GM12878 (cell line): Measurements from ENCODE around the gene PLIN3. TPM values are rescaled to one million over a fixed set of nuclear protein-coding genes. Genes with fewer than 3 reads are reported as not detected.

Source experiments
- BCL11A ChIP-seq: IDR thresholded peaks from 2 replicates; pipeline ENCODE4 v1.6.1; 2011; ENCODE audit warnings: low read depth, low read length
- BRCA1 ChIP-seq: IDR thresholded peaks from 2 replicates; pipeline ENCODE4 v1.6.1; 2011; ENCODE audit warnings: low read depth, low read length, improper control_type of control experiment
- CREB1 ChIP-seq: IDR thresholded peaks from 2 replicates; pipeline ENCODE4 v1.6.1; 2012; ENCODE audit warnings: low read depth, mild to moderate bottlenecking, inconsistent platforms
- DPF2 ChIP-seq: fragments of 450-650 bp; IDR thresholded peaks from 2 replicates; pipeline ENCODE4 v1.6.1; 2017; ENCODE audit warnings: mild to moderate bottlenecking
- GATAD2B ChIP-seq: fragments of 450-650 bp; conservative IDR thresholded peaks from 2 replicates; pipeline ENCODE4 v1.6.1; 2017; ENCODE audit warnings: low read depth, mild to moderate bottlenecking, moderate library complexity
- IKZF1 ChIP-seq: fragments of 450-650 bp; conservative IDR thresholded peaks from 2 replicates; pipeline ENCODE4 v1.6.1; 2017; ENCODE audit warnings: antibody characterized with exemption, mild to moderate bottlenecking
- MEF2A ChIP-seq: IDR thresholded peaks from 2 replicates; pipeline ENCODE4 v1.6.1; 2011; ENCODE audit warnings: low read depth, mild to moderate bottlenecking, low read length, moderate library complexity; ENCODE audit not compliant: insufficient read depth
- NBN ChIP-seq: fragments of 450-650 bp; IDR thresholded peaks from 2 replicates; pipeline ENCODE4 v1.6.1; 2016
- NFXL1 ChIP-seq: fragments of 450-650 bp; IDR thresholded peaks from 2 replicates; pipeline ENCODE4 v1.6.1; 2017; ENCODE audit warnings: antibody characterized with exemption, mild to moderate bottlenecking, borderline replicate concordance
- NFYB ChIP-seq: IDR thresholded peaks from 2 replicates; pipeline ENCODE4 v1.6.1; 2011; ENCODE audit warnings: low read depth, mild to moderate bottlenecking, low read length, improper control_type of control experiment, moderate library complexity; ENCODE audit not compliant: insufficient read depth
- NR2F1 ChIP-seq: fragments of 450-650 bp; conservative IDR thresholded peaks from 2 replicates; pipeline ENCODE4 v1.6.1; 2017; ENCODE audit warnings: mild to moderate bottlenecking
- POLR2A ChIP-seq: IDR thresholded peaks from 2 replicates; pipeline ENCODE4 v1.6.1; 2011; ENCODE audit warnings: low read depth, mild to moderate bottlenecking, low read length
- POLR2AphosphoS5 ChIP-seq: IDR thresholded peaks from 2 replicates; pipeline ENCODE4 v1.6.1; 2011; ENCODE audit warnings: mild to moderate bottlenecking, low read length, inconsistent platforms
- RB1 ChIP-seq: fragments of 450-650 bp; formaldehyde crosslinking; IDR thresholded peaks from 2 replicates; pipeline ENCODE4 v1.6.1; 2017; ENCODE audit warnings: mild to moderate bottlenecking, borderline replicate concordance
- SP1 ChIP-seq: IDR thresholded peaks from one replicate; pipeline ENCODE4 v1.6.1; 2011; ENCODE audit warnings: low read depth, low read length
- SPI1 ChIP-seq: IDR thresholded peaks from 2 replicates; pipeline ENCODE4 v1.6.1; 2011; ENCODE audit warnings: low read depth, mild to moderate bottlenecking, low read length, moderate library complexity, borderline replicate concordance; ENCODE audit not compliant: insufficient read depth
- SUZ12 ChIP-seq: fragments of 200-600 bp; sonication (generic); IDR thresholded peaks from one replicate; pipeline ENCODE4 v1.6.1; 2018; ENCODE audit warnings: antibody characterized with exemption, mild to moderate bottlenecking; ENCODE audit not compliant: unreplicated experiment
- TAF1 ChIP-seq: IDR thresholded peaks from 2 replicates; pipeline ENCODE4 v1.6.1; 2011; ENCODE audit warnings: mild to moderate bottlenecking, low read depth, low read length, borderline replicate concordance
- YY1 ChIP-seq: IDR thresholded peaks from 2 replicates; pipeline ENCODE4 v1.6.1; 2011; ENCODE audit warnings: low read depth, mild to moderate bottlenecking, low read length
- ZNF217 ChIP-seq: fragments of 450-650 bp; IDR thresholded peaks from 2 replicates; pipeline ENCODE4 v1.6.1; 2017; ENCODE audit warnings: antibody characterized with exemption, mild to moderate bottlenecking
- ZNF274 ChIP-seq: IDR thresholded peaks from one replicate; pipeline ENCODE4 v1.8.0; 2011; ENCODE audit not compliant: insufficient read length, insufficient read depth
- ZNF384 ChIP-seq: IDR thresholded peaks from 2 replicates; pipeline ENCODE4 v1.6.1; 2012; ENCODE audit warnings: low read depth, mild to moderate bottlenecking, low read length, improper control_type of control experiment, borderline replicate concordance
- ZNF622 ChIP-seq: fragments of 450-650 bp; IDR thresholded peaks from 2 replicates; pipeline ENCODE4 v1.6.1; 2017; ENCODE audit warnings: mild to moderate bottlenecking, inconsistent platforms
- polyA plus RNA-seq, 11 experiments: library from polyadenylated mRNA; depleted of rRNA in 4 of 11; unstranded in 6 of 11; stranded (reverse) in 5 of 11; fragments of >200 nt; fragmentation: Nextera tagmentation in 4 of 11; fragmentation: Illumina TruSeq in 1 of 11; extraction: Ambion mirVana in 4 of 11; extraction: Trizol in 1 of 11; gene quantifications; 1 replicate in 1 of 11; 2 replicates in 10 of 11; pipeline versions ENCODE4 v1.2.1 to v1.2.3, GENCODE V29; 2011 to 2016; ENCODE audit warnings: inconsistent platforms in 2 of 11, missing spikeins in 2 of 11, low read depth in 1 of 11
- total RNA-seq, 4 experiments: library from RNA; depleted of rRNA in 3 of 4; stranded (reverse); fragments of >200 nt in 3 of 4; fragmentation: Illumina TruSeq in 1 of 4; extraction: Trizol in 1 of 4; gene quantifications; 2 replicates each; pipeline versions ENCODE4 v1.2.1 to v1.2.3, GENCODE V29; 2013 to 2021
- TF ChIP-seq, protein P1 (sequence below): fragments of 450-650 bp; IDR thresholded peaks from 2 replicates; pipeline ENCODE4 v1.6.1; 2017; ENCODE audit warnings: mild to moderate bottlenecking, moderate library complexity
- TF ChIP-seq, protein P2 (sequence below): IDR thresholded peaks from 2 replicates; pipeline ENCODE4 v1.6.1; 2012; ENCODE audit warnings: low read depth, low read length, improper control_type of control experiment
- TF ChIP-seq, protein P3 (sequence below), 3 experiments: IDR thresholded peaks in 2 of 3; conservative IDR thresholded peaks in 1 of 3; 2 replicates each; pipeline ENCODE4 v1.5.1; 2011; ENCODE audit warnings: low read depth in 3 of 3, low read length in 3 of 3, mild to moderate bottlenecking in 3 of 3, control low read depth in 2 of 3, moderate library complexity in 2 of 3, inconsistent platforms in 1 of 3, mixed read lengths in 1 of 3; ENCODE audit not compliant: control insufficient read depth in 2 of 3, insufficient read depth in 1 of 3; ENCODE audit errors: extremely low read depth in 1 of 3

The PLIN3 gene
- total and polyA plus RNA-seq, 10 of the 15 experiments (the other 5 are each of a cell fraction or from before 2014, with no cell fraction given), result 7.7 to 71.4 (median 66.8) TPM

DNA sequence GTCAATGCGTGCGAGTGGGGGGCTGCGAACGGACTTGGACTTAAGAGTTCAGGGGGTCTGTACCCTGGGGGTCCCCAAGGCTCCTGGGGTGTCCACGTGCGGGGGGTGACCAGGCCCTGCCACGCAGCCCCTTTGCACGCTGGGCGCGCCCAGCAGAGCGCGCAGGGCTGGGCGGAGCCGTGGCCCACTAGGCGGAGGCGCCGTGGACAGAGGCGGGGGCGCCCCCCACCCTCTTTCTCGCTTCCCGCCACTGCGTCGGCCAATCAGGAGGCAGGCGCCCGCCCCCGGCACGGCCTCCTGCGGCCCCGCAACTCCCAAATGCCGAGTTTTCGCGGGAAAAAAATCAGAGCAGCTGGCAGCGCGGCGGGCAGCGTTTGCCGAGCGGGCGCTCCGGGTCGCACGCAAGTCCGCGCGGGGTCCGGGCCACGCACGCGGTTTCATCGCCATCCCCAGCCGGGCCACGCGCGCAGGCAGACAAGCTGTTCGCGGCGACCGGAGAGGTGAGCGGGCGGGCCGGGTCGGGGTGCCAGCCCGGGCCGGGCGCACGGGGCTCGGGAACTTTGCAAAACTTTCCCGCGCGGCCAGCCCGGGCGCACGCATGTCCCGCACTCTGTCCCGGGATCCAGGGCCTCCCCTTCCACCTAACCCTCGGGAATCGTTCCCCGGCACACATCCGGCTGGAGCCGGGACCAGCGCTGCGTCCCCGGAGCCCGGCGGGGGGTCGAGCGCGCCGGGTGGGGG, 41.9 kb upstream of the PLIN3 start, which contains the start of gene UHRF1 (continued):
- TF ChIP-seq, protein P1, sequence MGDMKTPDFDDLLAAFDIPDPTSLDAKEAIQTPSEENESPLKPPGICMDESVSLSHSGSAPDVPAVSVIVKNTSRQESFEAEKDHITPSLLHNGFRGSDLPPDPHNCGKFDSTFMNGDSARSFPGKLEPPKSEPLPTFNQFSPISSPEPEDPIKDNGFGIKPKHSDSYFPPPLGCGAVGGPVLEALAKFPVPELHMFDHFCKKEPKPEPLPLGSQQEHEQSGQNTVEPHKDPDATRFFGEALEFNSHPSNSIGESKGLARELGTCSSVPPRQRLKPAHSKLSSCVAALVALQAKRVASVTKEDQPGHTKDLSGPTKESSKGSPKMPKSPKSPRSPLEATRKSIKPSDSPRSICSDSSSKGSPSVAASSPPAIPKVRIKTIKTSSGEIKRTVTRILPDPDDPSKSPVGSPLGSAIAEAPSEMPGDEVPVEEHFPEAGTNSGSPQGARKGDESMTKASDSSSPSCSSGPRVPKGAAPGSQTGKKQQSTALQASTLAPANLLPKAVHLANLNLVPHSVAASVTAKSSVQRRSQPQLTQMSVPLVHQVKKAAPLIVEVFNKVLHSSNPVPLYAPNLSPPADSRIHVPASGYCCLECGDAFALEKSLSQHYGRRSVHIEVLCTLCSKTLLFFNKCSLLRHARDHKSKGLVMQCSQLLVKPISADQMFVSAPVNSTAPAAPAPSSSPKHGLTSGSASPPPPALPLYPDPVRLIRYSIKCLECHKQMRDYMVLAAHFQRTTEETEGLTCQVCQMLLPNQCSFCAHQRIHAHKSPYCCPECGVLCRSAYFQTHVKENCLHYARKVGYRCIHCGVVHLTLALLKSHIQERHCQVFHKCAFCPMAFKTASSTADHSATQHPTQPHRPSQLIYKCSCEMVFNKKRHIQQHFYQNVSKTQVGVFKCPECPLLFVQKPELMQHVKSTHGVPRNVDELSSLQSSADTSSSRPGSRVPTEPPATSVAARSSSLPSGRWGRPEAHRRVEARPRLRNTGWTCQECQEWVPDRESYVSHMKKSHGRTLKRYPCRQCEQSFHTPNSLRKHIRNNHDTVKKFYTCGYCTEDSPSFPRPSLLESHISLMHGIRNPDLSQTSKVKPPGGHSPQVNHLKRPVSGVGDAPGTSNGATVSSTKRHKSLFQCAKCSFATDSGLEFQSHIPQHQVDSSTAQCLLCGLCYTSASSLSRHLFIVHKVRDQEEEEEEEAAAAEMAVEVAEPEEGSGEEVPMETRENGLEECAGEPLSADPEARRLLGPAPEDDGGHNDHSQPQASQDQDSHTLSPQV, result no peak
- TF ChIP-seq ZNF274 (no peak), BRCA1 (no peak), POLR2A (peak; percentile 84), NR2F1 (no peak; the same call in 1 of the 2 replicates), ZNF217 (0 out of 2 replicates have a peak, but pooled peaks have one; percentile 17), IKZF1 (peak; percentile 60), YY1 (no peak), RB1 (0 out of 2 replicates have a peak, but pooled peaks have one; percentile 52), NBN (no peak), ZNF622 (no peak), SPI1 (no peak), ZNF384 (no peak), GATAD2B (peak; percentile 49; the same call in 1 of the 2 replicates), NFXL1 (no peak), BCL11A (no peak), NFYB (peak; percentile 74), CREB1 (0 out of 2 replicates have a peak, but pooled peaks have one; percentile 16), POLR2AphosphoS5 (peak; percentile 70), DPF2 (no peak; the same call in none of the 2 replicates), TAF1 (peak; percentile 85), SUZ12 (no peak), SP1 (peak; percentile 51), MEF2A (no peak)
- TF ChIP-seq, protein P2, sequence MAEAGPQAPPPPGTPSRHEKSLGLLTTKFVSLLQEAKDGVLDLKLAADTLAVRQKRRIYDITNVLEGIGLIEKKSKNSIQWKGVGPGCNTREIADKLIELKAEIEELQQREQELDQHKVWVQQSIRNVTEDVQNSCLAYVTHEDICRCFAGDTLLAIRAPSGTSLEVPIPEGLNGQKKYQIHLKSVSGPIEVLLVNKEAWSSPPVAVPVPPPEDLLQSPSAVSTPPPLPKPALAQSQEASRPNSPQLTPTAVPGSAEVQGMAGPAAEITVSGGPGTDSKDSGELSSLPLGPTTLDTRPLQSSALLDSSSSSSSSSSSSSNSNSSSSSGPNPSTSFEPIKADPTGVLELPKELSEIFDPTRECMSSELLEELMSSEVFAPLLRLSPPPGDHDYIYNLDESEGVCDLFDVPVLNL, result peak; percentile 57; the same call in 1 of the 2 replicates
- TF ChIP-seq, protein P3, sequence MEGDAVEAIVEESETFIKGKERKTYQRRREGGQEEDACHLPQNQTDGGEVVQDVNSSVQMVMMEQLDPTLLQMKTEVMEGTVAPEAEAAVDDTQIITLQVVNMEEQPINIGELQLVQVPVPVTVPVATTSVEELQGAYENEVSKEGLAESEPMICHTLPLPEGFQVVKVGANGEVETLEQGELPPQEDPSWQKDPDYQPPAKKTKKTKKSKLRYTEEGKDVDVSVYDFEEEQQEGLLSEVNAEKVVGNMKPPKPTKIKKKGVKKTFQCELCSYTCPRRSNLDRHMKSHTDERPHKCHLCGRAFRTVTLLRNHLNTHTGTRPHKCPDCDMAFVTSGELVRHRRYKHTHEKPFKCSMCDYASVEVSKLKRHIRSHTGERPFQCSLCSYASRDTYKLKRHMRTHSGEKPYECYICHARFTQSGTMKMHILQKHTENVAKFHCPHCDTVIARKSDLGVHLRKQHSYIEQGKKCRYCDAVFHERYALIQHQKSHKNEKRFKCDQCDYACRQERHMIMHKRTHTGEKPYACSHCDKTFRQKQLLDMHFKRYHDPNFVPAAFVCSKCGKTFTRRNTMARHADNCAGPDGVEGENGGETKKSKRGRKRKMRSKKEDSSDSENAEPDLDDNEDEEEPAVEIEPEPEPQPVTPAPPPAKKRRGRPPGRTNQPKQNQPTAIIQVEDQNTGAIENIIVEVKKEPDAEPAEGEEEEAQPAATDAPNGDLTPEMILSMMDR (IDR thresholded peaks at IDR 0.05 in 2 of 3, conservative IDR thresholded peaks at IDR 0.05 in 1 of 3; ENCODE audit: control insufficient read depth in 2 of 3, extremely low read depth in 1 of 3, insufficient read depth in 1 of 3, low read depth in 3 of 3, low read length in 3 of 3), result no peak
